ENCODE data around the gene ROPN1L.
"Not testable (repeated sequence)": the region's sequence is repeated elsewhere in the genome, so short reads cannot be mapped to it uniquely, and the experiment has no call there.

ROPN1L gene

GRCh38 chr5:10441083-10441991, at the start of gene ROPN1L:
Gene ROPN1L (plus strand): TSS chr5:10441879. CDS start chr5:10442168, 289 bp downstream.
- H3K9ac ChIP-seq (ENCODE audit: low read depth in 1 of 2, low read length in 2 of 2) = peak within 1 kb of the TSS; percentile 72 to 83

GRCh38 chr5:10392567-10393328, 48.9 kb upstream of the ROPN1L start:
- H3K36me3 ChIP-seq (ENCODE audit: control insufficient read depth in 2 of 2, insufficient read depth in 2 of 2, low read length in 2 of 2) = peaks cover 53 to 64% of the 10 kb centered on the region in 2 donors
- H3K4me1 ChIP-seq (ENCODE audit: control insufficient read depth in 2 of 2, insufficient read depth in 2 of 2, low read length in 2 of 2); H3K9me3 ChIP-seq (ENCODE audit: control insufficient read depth in 2 of 2, low read length in 2 of 2); H3K27ac ChIP-seq (ENCODE audit: low read depth in 2 of 2, low read length in 2 of 2); H3K27me3 ChIP-seq (ENCODE audit: control insufficient read depth in 2 of 2, insufficient read depth in 2 of 2, low read length in 2 of 2); H3K4me3 ChIP-seq (ENCODE audit: low read length in 2 of 2); H3K9ac ChIP-seq (ENCODE audit: low read depth in 1 of 2, low read length in 2 of 2): not testable (repeated sequence)

More at GRCh38 chr5:10441083-10441991, at the start of gene ROPN1L:
- H3K36me3 ChIP-seq (ENCODE audit: control insufficient read depth in 2 of 2, insufficient read depth in 2 of 2, low read length in 2 of 2) = peaks cover 0 to 19% of the 10 kb centered on the region in 2 donors
- H3K4me1 ChIP-seq (ENCODE audit: control insufficient read depth in 2 of 2, insufficient read depth in 2 of 2, low read length in 2 of 2) = peaks cover 8 to 11% of the 10 kb centered on the region in 2 donors
- H3K4me3 ChIP-seq (ENCODE audit: low read length in 2 of 2) = peak within 1 kb of the TSS; percentile 87 to 92
- peak within 1 kb of the TSS; percentile 75 to 79 for H3K27ac ChIP-seq (ENCODE audit: low read depth in 2 of 2, low read length in 2 of 2)
- no peaks in the 10 kb centered on the region for H3K9me3 ChIP-seq (ENCODE audit: control insufficient read depth in 2 of 2, low read length in 2 of 2)
- peaks cover 0 to 3% of the 10 kb centered on the region in 2 donors for H3K27me3 ChIP-seq (ENCODE audit: control insufficient read depth in 2 of 2, insufficient read depth in 2 of 2, low read length in 2 of 2)

- H3K36me3 ChIP-seq (ENCODE audit: control insufficient read depth in 2 of 2, insufficient read depth in 2 of 2, low read length in 2 of 2) = peaks cover 52 to 67% of the 10 kb centered on the region in 2 donors
- no peak overlapping the region for H3K9ac ChIP-seq (ENCODE audit: low read depth in 1 of 2, low read length in 2 of 2)
- no peaks in the 10 kb centered on the region for H3K4me1 ChIP-seq (ENCODE audit: control insufficient read depth in 2 of 2, insufficient read depth in 2 of 2, low read length in 2 of 2)
- H3K27me3 ChIP-seq (ENCODE audit: control insufficient read depth in 2 of 2, insufficient read depth in 2 of 2, low read length in 2 of 2) = no peaks in the 10 kb centered on the region
- no peak overlapping the region for H3K27ac ChIP-seq (ENCODE audit: low read depth in 2 of 2, low read length in 2 of 2)
- H3K9me3 ChIP-seq (ENCODE audit: control insufficient read depth in 2 of 2, low read length in 2 of 2) = no peaks in the 10 kb centered on the region
- H3K4me3 ChIP-seq (ENCODE audit: low read length in 2 of 2) = no peak overlapping the region
Observed at GRCh38 chr5:10393491-10393890, 48.2 kb upstream of the ROPN1L start.

DNA sequence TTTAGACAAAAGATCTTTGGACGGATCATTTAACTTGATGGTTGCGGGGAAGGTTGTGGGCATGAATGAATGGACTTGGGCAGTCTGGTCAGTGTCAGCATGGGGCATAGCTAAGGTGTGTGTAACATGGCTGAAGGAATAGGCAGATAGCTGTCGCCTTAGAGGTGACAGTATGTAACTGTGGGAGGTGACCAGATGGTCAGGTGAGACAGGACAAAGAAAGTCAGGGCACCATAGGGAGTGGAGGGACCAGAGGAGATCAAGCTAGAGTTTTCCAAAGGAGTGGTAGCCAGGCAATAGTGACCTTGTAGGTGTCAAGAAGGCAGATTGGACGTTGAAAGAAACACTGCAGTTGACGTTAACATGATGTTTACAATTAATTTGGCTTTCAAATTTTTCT, 45.1 kb upstream of the ROPN1L start:
- Histone ChIP-seq H3K9ac (ENCODE audit: low read depth in 1 of 2, low read length in 2 of 2) (no peak overlapping the region), H3K4me3 (ENCODE audit: low read length in 2 of 2) (no peak overlapping the region), H3K9me3 (ENCODE audit: control insufficient read depth in 2 of 2, low read length in 2 of 2) (no peaks in the 10 kb centered on the region), H3K36me3 (ENCODE audit: control insufficient read depth in 2 of 2, insufficient read depth in 2 of 2, low read length in 2 of 2) (peaks cover 43 to 71% of the 10 kb centered on the region in 2 donors), H3K4me1 (ENCODE audit: control insufficient read depth in 2 of 2, insufficient read depth in 2 of 2, low read length in 2 of 2) (no peaks in the 10 kb centered on the region), H3K27ac (ENCODE audit: low read depth in 2 of 2, low read length in 2 of 2) (no peak overlapping the region), H3K27me3 (ENCODE audit: control insufficient read depth in 2 of 2, insufficient read depth in 2 of 2, low read length in 2 of 2) (no peaks in the 10 kb centered on the region)

GRCh38 chr5:10399839-10400238, 41.8 kb upstream of the ROPN1L start:
- H3K27ac ChIP-seq (ENCODE audit: low read depth in 2 of 2, low read length in 2 of 2) = no peak overlapping the region
- H3K36me3 ChIP-seq (ENCODE audit: control insufficient read depth in 2 of 2, insufficient read depth in 2 of 2, low read length in 2 of 2) = peaks cover 57 to 69% of the 10 kb centered on the region in 2 donors

DNA sequence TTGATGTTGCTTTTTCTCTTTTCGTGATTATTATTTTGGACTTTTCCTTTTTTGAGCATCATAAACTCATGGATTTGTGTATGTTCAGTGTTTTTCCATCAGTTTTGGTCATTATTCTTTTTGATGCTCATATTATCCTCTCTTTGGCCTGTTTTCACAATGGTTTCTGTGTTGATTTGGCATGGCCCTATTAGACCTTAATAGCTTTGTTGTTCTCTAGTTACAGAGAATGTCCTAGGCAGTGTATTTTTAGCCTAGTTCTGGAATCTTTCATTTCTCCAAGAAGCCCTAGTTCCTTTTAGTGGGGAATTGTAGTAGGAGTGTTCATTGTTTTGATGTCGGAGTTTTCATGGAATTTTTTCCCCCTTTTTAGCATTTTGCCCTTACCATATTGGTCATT, 41.3 kb upstream of the ROPN1L start:
- H3K36me3 ChIP-seq (ENCODE audit: control insufficient read depth in 2 of 2, insufficient read depth in 2 of 2, low read length in 2 of 2) = peaks cover 58 to 71% of the 10 kb centered on the region in 2 donors
- no peak overlapping the region for H3K27ac ChIP-seq (ENCODE audit: low read depth in 2 of 2, low read length in 2 of 2)
- no peaks in the 10 kb centered on the region for H3K4me1 ChIP-seq (ENCODE audit: control insufficient read depth in 2 of 2, insufficient read depth in 2 of 2, low read length in 2 of 2)
- no peak overlapping the region for H3K4me3 ChIP-seq (ENCODE audit: low read length in 2 of 2)
- H3K9me3 ChIP-seq (ENCODE audit: control insufficient read depth in 2 of 2, low read length in 2 of 2) = no peaks in the 10 kb centered on the region
- no peak overlapping the region for H3K9ac ChIP-seq (ENCODE audit: low read depth in 1 of 2, low read length in 2 of 2)
- H3K27me3 ChIP-seq (ENCODE audit: control insufficient read depth in 2 of 2, insufficient read depth in 2 of 2, low read length in 2 of 2) = no peaks in the 10 kb centered on the region

More at GRCh38 chr5:10399839-10400238, 41.8 kb upstream of the ROPN1L start:
- Histone ChIP-seq H3K4me3 (ENCODE audit: low read length in 2 of 2) (no peak overlapping the region), H3K9me3 (ENCODE audit: control insufficient read depth in 2 of 2, low read length in 2 of 2) (no peaks in the 10 kb centered on the region), H3K9ac (ENCODE audit: low read depth in 1 of 2, low read length in 2 of 2) (no peak overlapping the region), H3K4me1 (ENCODE audit: control insufficient read depth in 2 of 2, insufficient read depth in 2 of 2, low read length in 2 of 2) (no peaks in the 10 kb centered on the region), H3K27me3 (ENCODE audit: control insufficient read depth in 2 of 2, insufficient read depth in 2 of 2, low read length in 2 of 2) (no peaks in the 10 kb centered on the region)

DNA sequence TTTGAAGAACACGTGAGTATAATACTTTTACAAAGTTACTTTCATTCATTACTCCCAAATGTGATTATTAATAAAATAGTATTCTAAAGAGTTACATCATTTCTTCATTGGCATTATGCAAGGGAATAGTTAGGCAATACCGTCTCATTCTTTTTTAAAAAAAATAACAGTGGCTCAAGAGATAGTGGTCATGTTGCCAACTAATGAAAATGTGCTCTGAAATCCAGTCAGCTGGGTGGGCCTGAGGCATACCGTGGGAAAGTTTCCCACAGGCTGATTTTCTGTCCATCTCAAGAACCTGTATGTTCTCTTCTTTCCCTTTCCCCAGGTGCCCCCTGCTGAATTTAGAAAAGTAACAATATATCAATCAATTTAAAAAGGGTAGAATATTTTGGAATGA, 40.8 kb upstream of the ROPN1L start:
- Histone ChIP-seq H3K4me3 (ENCODE audit: low read length in 2 of 2) (no peak overlapping the region), H3K4me1 (ENCODE audit: control insufficient read depth in 2 of 2, insufficient read depth in 2 of 2, low read length in 2 of 2) (no peaks in the 10 kb centered on the region), H3K9me3 (ENCODE audit: control insufficient read depth in 2 of 2, low read length in 2 of 2) (no peaks in the 10 kb centered on the region), H3K9ac (ENCODE audit: low read depth in 1 of 2, low read length in 2 of 2) (no peak overlapping the region), H3K36me3 (ENCODE audit: control insufficient read depth in 2 of 2, insufficient read depth in 2 of 2, low read length in 2 of 2) (peaks cover 56 to 71% of the 10 kb centered on the region in 2 donors), H3K27me3 (ENCODE audit: control insufficient read depth in 2 of 2, insufficient read depth in 2 of 2, low read length in 2 of 2) (no peaks in the 10 kb centered on the region), H3K27ac (ENCODE audit: low read depth in 2 of 2, low read length in 2 of 2) (no peak overlapping the region)

DNA sequence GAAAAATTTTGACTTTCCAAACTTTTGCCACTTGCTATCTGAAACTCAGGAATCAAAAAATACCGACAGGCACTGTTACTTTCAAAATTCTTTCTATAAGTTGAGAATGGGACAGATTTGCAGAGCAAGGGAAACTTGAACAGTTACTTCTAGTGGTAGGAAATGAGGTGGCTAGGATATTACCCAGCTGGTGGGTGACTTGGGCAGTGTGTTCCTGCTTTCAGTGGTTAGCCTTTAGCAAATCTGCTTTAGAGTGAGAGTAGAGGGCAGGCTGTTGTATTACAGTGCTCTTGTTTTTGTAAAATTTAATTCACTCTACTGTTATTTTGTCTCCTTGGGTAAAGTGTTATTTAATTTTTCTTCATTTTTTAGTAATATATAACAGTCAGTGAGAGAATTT, 40.2 kb upstream of the ROPN1L start:
- no peak overlapping the region for H3K9ac ChIP-seq (ENCODE audit: low read depth in 1 of 2, low read length in 2 of 2)
- H3K4me3 ChIP-seq (ENCODE audit: low read length in 2 of 2) = no peak overlapping the region
- H3K9me3 ChIP-seq (ENCODE audit: control insufficient read depth in 2 of 2, low read length in 2 of 2) = no peaks in the 10 kb centered on the region
- no peaks in the 10 kb centered on the region for H3K4me1 ChIP-seq (ENCODE audit: control insufficient read depth in 2 of 2, insufficient read depth in 2 of 2, low read length in 2 of 2)
- no peak overlapping the region for H3K27ac ChIP-seq (ENCODE audit: low read depth in 2 of 2, low read length in 2 of 2)
- H3K36me3 ChIP-seq (ENCODE audit: control insufficient read depth in 2 of 2, insufficient read depth in 2 of 2, low read length in 2 of 2) = peaks cover 60 to 71% of the 10 kb centered on the region in 2 donors
- H3K27me3 ChIP-seq (ENCODE audit: control insufficient read depth in 2 of 2, insufficient read depth in 2 of 2, low read length in 2 of 2) = no peaks in the 10 kb centered on the region

- no peaks in the 10 kb centered on the region for H3K27me3 ChIP-seq (ENCODE audit: control insufficient read depth in 2 of 2, insufficient read depth in 2 of 2, low read length in 2 of 2)
- no peak overlapping the region for H3K4me3 ChIP-seq (ENCODE audit: low read length in 2 of 2)
- no peak overlapping the region for H3K27ac ChIP-seq (ENCODE audit: low read depth in 2 of 2, low read length in 2 of 2)
- H3K4me1 ChIP-seq (ENCODE audit: control insufficient read depth in 2 of 2, insufficient read depth in 2 of 2, low read length in 2 of 2) = no peaks in the 10 kb centered on the region
- no peak overlapping the region for H3K9ac ChIP-seq (ENCODE audit: low read depth in 1 of 2, low read length in 2 of 2)
- peaks cover 66 to 76% of the 10 kb centered on the region in 2 donors for H3K36me3 ChIP-seq (ENCODE audit: control insufficient read depth in 2 of 2, insufficient read depth in 2 of 2, low read length in 2 of 2)
- no peaks in the 10 kb centered on the region for H3K9me3 ChIP-seq (ENCODE audit: control insufficient read depth in 2 of 2, low read length in 2 of 2)
Observed at GRCh38 chr5:10403829-10404228, 37.9 kb upstream of the ROPN1L start.

- Histone ChIP-seq H3K9me3 (ENCODE audit: control insufficient read depth in 2 of 2, low read length in 2 of 2) (no peaks in the 10 kb centered on the region), H3K4me1 (ENCODE audit: control insufficient read depth in 2 of 2, insufficient read depth in 2 of 2, low read length in 2 of 2) (no peaks in the 10 kb centered on the region), H3K36me3 (ENCODE audit: control insufficient read depth in 2 of 2, insufficient read depth in 2 of 2, low read length in 2 of 2) (peaks cover 85 to 86% of the 10 kb centered on the region in 2 donors)
Observed at GRCh38 chr5:10406651-10407050, 35.0 kb upstream of the ROPN1L start.

More at GRCh38 chr5:10406651-10407050, 35.0 kb upstream of the ROPN1L start:
- no peaks in the 10 kb centered on the region for H3K27me3 ChIP-seq (ENCODE audit: control insufficient read depth in 2 of 2, insufficient read depth in 2 of 2, low read length in 2 of 2)
- no peak overlapping the region for H3K4me3 ChIP-seq (ENCODE audit: low read length in 2 of 2)
- no peak overlapping the region for H3K9ac ChIP-seq (ENCODE audit: low read depth in 1 of 2, low read length in 2 of 2)
- no peak overlapping the region for H3K27ac ChIP-seq (ENCODE audit: low read depth in 2 of 2, low read length in 2 of 2)

Data from mucosa of rectum (tissue), 2 donors.